Activated CD4-positive, alpha-beta T cell treated with anti-CD3 and anti-CD28 coated beads, Interleukin-10, Interleukin-2, amounts not matched to agents 100 ng/mL and 50 ng/mL, durations not matched to agents 16 hours and 8 hours (primary cell): ENCODE data around the gene ACHE.

ENCODE experiments used
- DNase-seq: peaks from one replicate; pipeline ENCODE4 v3.0.0-alpha.2; 2020

The ACHE gene

DNA sequence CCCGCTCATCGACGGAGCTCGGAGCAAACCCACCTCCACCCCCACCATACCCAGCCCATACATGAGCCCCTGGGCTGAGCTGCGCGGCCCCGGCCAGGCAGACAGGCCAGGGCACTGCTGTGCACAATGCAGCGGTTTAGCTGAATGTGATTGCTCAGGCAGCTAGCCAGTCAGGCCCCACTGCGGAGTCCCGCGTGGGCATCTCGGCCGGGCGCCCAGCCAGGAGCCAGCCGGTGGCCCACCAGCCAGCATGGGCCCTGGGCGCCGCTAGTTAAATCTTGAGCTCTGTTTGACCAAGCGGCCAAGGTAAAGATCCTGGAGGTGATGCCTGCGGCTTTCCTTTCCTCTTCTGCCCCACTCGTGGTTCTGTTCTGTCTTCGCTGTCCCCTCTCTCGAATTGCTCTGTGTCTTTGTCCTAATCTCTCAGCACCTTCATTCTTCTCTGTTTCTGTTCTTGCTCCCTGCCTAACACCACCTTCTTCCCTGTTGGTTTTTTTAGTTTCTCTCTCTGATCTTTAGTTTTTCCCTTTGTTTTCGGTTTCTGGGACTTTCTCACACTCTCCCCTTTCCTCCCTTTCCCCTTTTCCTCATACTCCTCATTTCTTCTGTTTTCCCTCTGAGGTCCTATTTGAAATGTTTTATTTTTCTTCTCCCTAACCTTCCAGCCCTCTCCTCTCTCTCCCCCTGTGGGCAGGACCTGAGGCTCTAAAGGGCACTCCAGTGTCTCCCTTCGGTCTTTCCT, 12.7 kb downstream of the ACHE start:
- no peak for DNase-seq

DNA sequence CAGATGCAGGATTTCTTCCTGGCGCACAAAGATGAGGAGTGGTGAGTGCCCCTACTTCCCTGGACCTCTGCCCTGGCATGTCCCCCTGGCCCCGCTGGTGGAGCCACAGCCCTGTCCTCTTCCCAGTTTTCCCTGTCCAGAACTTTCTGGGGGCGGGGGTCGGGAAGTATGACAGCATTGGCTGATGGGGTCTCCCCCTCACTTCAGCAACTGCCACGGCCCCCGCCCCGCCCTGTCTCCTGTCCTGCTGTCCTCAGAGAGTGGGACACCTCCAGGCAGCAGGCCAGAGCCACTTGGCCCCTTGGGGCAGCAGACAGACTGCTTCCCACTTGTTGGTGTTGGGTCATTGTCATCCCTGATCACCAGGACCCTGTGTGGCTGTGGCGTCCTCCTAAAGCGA, 13.5 kb downstream of the ACHE start:
- DNase-seq, result no peak

DNA sequence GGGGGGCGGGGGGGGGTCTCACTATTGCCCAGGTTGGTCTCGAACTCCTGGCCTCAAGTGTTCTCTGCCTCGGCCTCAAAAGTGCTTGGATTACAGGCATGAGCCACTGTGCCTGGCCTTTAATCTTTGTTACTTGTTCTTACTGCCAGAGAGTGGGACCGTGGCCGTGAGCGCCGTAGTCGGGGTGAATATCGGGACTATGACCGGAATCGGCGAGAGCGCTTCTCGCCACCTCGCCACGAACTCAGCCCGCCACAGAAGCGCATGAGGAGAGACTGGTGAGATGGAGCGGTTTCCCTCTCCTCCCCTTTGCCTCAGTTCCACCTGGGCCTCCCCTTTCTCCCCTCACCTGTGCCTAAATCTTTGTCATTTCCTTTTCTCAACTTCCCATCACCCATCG, 14.6 kb downstream of the ACHE start:
- no peak for DNase-seq

DNA sequence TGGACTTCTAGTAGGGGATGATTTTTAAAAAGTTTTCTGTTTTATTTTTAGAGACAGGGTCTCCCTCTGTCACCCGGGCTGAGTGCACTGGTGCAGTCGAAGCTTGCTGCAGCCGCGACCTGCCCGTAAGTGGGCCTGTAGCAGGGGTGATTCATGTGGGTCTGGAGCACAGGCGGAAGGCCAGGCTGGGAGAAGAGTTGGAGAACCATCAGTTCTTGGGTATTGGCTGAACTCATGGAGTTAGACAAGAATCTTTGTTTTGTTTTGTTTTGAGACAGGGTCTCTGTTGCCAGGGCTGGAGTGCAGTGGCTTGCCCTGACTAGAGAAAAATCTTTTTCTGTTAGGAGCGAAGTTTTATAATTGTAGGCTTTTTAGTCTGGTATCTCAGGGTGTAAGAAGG, 15.0 kb downstream of the ACHE start:
- DNase-seq, result no peak

DNA sequence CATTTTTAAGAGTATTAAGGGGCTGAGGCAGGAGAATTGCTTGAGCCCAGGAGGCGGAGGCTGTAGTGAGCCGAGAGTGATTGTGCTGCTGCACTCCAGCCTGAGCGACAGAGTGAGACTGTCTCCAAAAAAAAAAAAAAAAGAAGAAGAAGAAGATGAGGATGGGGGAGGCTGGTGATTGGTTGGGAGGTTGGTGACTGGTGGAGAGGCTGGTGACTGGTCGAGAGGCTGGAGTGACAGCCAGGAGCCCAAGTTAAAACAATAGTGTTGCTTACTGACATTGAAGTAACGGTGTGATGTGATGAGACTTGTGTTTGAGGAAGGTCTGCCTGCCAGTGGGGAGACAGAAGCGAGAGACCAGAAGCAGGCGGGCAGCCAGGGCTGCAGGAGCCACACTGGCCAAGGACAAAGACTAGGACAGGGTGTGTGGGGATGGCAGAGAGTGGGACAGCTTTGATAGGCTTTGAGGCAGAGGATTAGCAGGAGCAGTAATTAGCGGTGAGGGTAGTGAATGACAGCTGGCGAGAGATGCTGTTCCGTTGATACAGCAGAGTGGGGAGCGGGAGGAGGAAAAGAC, 15.9 kb downstream of the ACHE start:
- no peak for DNase-seq

DNA sequence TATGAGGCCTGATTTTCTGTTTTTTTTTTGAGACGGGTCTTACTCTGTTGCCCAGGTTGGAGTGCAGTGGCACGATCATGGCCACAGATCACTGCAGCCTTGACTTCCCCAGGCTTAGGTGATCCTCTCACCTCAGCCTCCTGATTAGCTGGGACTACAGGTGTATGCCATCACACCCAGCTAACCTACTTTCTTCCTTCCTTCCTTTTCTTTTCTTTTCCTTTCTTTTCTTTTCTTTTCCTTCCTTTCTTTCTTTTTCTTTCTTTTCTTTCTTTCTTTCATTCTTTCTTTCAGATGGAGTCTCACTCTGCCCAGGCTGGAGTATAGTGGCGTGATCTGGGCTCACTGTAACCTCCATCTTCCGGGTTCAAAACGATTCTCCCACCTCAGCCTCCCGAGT, 17.0 kb downstream of the ACHE start:
- DNase-seq, result no peak

DNA sequence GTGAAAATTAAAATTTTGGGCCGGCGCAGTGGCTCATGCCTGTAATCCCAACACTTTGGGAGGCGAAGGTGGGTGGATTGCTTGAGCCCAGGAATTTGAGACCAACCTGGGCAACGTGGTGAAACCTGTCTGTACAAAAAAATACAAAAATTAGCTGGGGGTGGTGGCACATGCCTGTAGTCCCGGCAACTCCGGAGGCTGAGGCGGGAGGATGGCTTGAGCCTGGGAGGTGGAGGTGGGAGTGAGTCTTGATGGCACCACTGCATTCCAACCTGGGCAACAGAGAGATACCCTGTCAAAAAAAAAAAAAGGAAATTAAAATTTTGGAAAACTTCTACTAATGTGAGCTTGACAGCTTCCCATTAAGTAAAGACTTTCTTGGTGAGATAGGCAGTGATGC, 17.7 kb downstream of the ACHE start:
- DNase-seq, result no peak

DNA sequence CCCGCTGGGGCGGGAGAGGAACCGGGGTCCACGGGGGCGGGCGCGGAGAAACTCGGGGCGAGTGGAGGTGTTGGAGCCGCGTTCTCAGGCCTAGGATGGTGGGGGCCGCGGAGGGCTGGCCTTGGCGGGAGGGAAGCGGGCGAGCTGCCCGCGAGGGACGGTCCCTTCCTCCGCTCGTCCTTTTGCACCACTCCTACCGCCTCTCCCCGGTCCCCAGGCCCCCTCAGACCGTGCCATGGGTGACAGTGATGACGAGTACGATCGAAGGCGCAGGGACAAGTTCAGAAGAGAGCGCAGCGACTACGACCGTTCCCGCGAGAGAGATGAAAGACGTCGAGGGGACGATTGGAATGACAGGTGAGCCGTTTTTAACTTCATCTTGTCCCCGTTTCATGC, 20.3 kb downstream of the ACHE start:
- peak; percentile 43 for DNase-seq

DNA sequence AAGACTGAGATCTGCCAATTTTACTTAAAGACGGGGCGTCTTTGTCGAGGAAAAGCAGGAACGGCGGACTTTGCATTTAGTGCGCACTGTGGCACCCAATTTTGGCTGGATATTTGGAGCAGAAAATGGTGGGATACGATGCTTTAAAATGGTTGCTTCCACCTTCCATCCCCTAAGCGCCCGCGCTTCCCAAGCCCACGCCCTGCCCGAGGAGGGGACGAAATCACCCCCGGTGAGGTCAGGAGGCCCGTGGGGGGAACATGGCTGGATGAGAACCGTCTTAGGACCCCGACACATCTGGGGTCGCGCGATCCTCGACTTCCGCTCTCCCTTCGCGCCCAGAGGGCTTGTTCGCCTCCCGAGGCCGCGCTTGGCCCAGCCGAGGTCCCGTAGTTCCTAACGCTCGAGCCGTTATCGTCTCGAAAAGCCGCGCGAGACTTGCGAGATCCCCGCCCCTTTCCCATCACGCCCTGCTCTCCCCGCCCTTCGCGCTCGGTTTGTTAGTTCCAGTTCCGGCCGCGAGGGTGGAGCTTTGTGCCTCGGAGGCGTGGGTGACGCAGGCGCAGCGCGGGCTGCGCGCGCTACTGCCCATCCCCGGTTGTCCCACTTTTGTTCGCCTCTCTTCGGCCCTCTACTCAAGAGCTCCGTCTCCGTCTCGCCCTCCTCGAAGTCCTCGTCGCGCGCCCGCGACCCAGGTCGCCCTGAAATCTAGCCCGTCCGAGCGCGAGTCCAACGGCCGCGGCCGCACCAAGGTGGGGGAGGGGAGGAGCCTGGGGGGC, 20.9 kb downstream of the ACHE start, which contains the start of gene SRRT:
SRRT (plus strand) TSS at position 527 of the 779 bp plus-strand sequence. CDS start 488 bp downstream, outside the sequence.
- peak; percentile 99 for DNase-seq

DNA sequence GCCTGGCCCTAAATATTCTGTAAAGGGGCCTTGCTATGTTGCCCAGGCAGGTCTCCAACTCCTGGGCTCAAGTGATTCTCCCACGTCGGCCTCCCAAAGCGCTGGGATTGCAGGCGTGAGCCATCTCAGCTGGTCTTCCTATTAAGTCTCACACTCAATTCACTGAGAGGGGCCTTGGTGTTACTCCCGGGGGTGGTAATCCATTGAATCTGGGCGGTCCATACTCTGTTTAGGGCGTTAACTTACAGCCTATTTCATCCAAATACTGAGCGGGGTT, 21.4 kb downstream of the ACHE start:
- no peak for DNase-seq

DNA sequence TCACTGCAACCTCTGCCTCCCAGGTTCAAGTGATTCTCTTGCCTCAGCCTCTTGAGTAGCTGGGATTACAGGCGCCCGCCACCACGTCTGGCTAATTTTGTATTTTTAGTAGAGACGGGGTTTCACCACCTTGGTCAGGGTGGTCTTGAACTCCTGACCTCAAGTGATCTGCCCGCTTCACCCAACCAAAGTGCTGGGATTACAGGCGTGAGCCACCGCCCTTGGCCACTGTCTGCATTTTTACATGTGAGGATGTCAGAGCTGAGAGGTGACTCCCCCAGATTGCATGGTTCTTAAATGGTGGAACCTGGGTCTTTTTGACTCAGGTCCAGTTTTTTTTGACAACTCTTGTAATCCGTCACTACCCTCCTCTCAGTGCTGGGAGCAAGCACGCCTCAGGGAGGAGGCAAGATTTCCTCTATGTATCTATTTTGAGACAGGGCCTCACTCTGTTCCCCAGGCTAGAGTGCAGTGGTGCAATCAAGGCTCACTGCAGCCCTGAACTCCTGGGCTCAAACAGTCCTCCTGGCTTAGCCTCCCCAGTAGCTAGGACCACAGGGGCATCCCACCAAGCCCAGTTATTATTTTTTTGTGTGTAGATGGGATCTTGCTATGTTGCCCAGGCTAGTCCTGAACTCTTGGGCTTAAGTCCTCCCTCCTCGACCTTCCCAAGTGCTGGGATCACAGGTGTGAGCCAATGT, 21.9 kb downstream of the ACHE start:
- no peak for DNase-seq

DNA sequence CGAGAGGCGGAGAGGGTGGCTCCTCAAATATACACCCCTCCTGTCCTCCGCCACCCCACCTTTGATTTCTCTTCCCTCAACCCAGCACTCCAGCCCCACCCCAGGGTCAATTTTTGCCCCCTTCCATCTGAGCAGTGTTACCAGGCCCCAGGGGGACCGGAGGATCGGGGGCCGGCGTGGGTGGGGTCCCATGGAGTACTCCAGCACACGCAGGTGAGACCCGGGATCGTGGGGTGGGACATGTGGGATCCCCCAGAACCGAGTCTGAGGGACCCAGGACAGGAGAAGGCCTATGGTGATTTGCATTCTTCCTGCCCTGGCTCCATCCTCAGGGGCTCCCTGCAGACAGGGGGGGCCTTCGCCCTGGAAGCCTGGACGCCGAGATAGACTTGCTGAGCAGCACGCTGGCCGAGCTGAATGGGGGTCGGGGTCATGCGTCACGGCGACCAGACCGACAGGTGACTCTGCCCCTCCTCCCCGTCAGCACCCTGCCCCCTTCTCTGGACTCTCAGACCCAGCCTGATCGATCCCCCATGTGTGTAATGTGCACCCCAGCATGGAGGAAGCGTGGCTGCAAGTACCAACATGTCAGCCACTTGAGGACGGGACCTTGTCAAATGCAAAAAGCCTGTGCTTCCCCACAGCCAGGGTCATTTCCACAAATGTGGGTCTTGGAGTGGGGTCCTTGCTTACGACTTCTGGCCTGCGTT, 27.8 kb downstream of the ACHE start:
- no peak for DNase-seq

DNA sequence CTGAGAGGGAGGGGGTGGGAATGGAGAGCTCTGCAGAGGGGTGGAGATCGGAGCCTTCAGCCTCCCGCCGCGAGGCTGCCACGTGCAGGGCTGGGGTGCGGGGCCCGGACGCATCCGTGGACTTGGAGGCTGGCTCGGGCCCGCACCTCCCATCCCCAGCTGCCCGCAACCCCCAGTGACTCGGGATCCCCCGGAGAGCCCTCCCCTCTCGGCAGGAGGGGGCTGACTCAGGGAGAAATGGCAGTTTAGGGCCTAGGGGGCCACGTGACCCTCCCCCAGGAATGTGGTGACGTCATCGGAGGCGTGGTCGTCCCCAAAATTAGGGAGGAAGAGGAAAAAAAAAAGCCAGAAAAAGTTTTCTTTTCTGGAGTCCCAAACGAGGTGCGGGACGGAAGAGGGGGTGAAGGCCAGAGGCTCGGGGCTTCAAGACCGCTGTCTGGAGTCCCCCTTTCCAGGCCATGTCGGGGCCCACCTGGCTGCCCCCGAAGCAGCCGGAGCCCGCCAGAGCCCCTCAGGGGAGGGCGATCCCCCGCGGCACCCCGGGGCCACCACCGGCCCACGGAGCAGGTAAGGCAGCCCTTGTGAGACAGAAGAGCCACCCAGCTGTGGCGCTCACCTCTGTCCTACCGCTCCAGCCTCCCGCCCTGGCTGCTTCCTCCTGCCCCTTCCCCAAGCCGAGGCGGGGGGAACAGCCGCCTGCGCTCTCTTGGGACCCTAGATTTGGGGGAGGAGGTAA, 28.5 kb downstream of the ACHE start, which contains the start of gene TRIP6:
TRIP6 (plus strand) TSS at position 348 of the 736 bp plus-strand sequence; CDS start at position 459, 111 bp downstream.
- peak; percentile 78 for DNase-seq

DNA sequence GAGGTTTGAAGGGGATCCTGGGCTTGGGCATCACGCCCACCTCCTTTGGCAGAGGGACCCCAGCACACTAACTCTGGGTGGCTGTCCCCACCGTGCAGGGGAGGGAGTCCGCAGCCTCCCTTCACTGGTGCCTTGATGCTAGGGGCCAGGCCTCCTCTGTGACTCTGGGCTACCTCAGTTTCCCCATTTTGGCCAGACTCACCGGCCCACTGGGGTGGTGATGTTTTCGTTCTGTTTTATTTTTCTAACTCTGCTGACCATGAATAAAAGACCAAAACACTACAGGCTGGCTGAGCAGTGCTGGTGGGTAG, 29.0 kb downstream of the ACHE start:
- no peak for DNase-seq

DNA sequence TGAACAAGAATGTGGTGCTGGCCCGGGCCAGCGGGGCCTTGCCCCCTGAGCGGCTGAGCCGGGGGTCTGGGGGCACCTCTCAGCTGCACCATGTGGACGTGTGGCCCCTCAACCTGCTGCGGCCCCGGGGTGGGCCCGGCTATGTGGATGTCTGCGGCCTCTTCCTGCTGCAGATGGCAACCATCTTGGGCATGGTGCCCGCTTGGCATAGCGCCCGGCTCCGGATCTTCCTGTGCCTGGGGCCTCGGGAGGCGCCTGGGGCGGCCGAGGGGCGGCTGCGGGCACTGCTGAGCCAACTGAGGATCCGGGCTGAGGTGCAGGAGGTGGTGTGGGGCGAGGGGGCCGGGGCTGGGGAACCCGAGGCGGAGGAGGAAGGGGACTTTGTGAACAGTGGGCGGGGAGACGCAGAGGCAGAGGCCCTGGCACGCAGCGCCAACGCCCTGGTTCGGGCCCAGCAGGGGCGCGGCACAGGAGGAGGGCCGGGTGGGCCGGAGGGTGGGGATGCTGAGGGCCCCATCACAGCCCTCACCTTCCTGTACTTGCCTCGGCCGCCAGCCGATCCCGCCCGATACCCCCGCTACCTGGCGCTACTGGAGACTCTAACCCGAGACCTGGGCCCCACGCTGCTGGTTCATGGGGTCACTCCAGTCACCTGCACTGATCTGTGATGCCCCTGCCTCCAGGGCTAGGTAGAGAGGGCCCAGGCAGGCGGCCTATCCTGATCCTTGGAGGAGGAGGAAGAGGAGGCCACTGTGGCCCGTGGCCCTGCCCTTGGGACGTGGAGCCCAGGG, 29.6 kb downstream of the ACHE start:
- DNase-seq, result peak; percentile 49

DNA sequence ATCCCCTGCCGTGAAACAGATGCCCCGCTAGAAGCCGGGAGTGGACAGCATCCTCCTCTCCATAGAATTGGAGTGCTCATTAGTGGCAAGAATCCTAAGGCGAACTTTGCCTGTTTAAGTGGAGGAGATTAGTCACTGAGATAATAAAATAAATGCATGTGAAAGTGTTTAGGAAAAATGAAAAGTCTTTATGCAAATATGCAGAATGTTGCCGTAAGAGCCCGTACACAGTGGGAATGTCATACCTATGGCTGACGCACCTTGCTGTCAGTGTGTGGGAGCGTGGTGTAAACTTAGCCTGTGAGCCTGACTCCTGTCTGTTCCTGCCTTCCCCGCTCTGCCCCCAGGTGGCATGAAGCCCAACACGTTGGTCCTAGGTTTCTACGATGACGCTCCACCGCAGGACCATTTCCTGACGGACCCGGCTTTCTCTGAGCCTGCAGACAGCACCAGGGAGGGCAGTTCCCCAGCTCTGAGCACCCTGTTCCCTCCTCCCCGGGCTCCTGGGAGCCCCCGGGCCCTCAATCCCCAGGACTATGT, 30.2 kb downstream of the ACHE start:
- DNase-seq, result no peak

DNA sequence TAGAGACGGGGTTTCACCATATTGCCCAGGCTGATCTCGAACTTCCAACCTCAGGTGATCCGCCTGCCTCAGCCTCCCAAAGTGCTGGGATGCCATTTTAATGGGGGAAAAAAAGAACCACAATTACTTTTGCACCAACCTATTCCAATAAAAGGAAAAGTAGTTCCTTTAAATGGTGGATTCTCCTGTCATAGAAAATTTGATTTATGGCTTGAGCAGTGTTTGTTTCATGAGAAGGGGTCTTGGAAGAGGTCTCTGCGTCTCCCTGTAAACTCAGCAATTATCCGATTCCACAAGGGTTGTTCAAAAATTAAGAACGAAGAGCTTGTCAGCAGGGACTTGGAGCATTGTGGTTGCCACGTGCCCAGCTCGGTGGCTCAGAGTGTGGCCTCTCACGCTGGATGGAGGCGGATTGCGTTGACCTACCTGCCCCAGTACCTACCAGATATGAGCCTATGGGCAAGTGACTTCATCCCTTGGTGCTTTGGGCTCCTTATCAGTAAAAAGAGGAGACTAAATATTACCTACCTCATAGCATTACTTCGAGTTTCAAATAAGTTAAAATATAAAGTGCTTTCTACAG, 31.3 kb downstream of the ACHE start:
- DNase-seq, result no peak

DNA sequence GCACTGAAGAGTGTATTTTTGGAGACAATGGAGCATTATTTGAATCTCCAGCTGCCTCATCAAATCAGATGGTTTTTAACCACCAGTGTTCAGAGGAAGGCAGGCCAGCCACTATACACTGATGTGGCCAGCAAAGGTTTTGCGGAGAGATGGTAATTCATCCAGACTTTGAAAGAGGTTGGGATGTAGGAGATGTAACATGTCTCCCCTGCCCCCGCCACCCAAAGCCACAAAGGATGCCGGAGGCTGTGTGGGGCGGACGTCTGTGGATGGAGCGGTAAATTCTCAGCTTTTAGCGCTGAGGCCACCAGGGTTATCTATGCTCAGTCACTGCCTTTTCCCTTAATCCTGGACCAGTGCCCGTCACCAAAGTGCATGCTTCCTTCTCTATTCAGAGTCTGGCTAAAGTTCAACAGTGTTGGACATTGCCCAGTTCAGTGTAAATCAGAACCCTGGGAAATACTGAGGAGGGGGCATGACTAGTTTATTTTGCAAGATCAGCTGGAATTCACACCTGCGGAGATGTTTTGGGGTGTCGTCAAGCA, 32.2 kb downstream of the ACHE start:
- no peak for DNase-seq

DNA sequence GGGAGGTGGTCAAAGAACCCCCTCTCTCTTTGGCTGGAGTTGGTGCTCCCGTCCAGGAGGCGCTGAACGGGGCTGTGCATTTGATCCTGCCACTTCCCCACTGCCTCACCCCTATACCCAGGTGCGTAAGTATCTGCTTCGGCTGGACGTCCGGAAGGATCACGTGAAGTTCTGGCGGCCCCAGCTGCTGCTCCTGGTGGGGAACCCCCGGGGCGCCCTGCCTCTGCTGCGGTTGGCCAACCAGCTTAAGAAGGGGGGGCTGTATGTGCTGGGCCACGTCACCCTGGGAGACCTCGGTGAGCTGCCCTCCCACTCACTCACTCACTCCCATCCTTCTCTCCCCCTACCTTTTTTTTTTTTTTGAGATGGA, 34.1 kb downstream of the ACHE start:
- no peak for DNase-seq
